Measurements from ENCODE around the gene SIRT2. TPM values are rescaled to one million over a fixed set of nuclear protein-coding genes. Genes with fewer than 3 reads are reported as not detected.
A peak's percentile ranks its signal among the peaks of the same experiment; 100 is the strongest.

Gene SIRT2
- total and polyA plus RNA-seq, 2 of the 13 experiments (the other 11 are each of a cell fraction or from before 2014, with no cell fraction given): 22.3 to 26.1 TPM

- TF ChIP-seq, protein P1, sequence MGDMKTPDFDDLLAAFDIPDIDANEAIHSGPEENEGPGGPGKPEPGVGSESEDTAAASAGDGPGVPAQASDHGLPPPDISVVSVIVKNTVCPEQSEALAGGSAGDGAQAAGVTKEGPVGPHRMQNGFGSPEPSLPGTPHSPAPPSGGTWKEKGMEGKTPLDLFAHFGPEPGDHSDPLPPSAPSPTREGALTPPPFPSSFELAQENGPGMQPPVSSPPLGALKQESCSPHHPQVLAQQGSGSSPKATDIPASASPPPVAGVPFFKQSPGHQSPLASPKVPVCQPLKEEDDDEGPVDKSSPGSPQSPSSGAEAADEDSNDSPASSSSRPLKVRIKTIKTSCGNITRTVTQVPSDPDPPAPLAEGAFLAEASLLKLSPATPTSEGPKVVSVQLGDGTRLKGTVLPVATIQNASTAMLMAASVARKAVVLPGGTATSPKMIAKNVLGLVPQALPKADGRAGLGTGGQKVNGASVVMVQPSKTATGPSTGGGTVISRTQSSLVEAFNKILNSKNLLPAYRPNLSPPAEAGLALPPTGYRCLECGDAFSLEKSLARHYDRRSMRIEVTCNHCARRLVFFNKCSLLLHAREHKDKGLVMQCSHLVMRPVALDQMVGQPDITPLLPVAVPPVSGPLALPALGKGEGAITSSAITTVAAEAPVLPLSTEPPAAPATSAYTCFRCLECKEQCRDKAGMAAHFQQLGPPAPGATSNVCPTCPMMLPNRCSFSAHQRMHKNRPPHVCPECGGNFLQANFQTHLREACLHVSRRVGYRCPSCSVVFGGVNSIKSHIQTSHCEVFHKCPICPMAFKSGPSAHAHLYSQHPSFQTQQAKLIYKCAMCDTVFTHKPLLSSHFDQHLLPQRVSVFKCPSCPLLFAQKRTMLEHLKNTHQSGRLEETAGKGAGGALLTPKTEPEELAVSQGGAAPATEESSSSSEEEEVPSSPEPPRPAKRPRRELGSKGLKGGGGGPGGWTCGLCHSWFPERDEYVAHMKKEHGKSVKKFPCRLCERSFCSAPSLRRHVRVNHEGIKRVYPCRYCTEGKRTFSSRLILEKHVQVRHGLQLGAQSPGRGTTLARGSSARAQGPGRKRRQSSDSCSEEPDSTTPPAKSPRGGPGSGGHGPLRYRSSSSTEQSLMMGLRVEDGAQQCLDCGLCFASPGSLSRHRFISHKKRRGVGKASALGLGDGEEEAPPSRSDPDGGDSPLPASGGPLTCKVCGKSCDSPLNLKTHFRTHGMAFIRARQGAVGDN (CRISPR knock-in tag; IDR thresholded peaks at IDR 0.05): no peak
- TF ChIP-seq FLYWCH1 (CRISPR knock-in tag; IDR thresholded peaks at IDR 0.05) (no peak), WIZ (CRISPR knock-in tag; IDR thresholded peaks at IDR 0.05) (no peak), BCLAF1 (IDR thresholded peaks at IDR 0.05) (no peak), GATA4 (IDR thresholded peaks at IDR 0.05; ENCODE audit: borderline replicate concordance, low read depth) (no peak), NR2F6 (IDR thresholded peaks at IDR 0.05) (0 out of 2 replicates have a peak, but pooled peaks have one; percentile 11), NR2F6 (CRISPR knock-in tag; IDR thresholded peaks at IDR 0.05) (no peak), ZNF326 (CRISPR knock-in tag; IDR thresholded peaks at IDR 0.05; ENCODE audit: borderline replicate concordance) (no peak), ATM (IDR thresholded peaks at IDR 0.05; ENCODE audit: borderline replicate concordance) (no peak), RXRB (CRISPR knock-in tag; IDR thresholded peaks at IDR 0.05; ENCODE audit: borderline replicate concordance) (no peak), MAFK (conservative IDR thresholded peaks at IDR 0.05 in 1 of 2, IDR thresholded peaks at IDR 0.05 in 1 of 2; ENCODE audit: low read length in 2 of 2) (peak; percentile 81 to 88), PBX2 (CRISPR knock-in tag; IDR thresholded peaks at IDR 0.05) (no peak), SP5 (CRISPR knock-in tag; IDR thresholded peaks at IDR 0.05; ENCODE audit: borderline replicate concordance, low read depth) (no peak), SUZ12 (IDR thresholded peaks at IDR 0.05; ENCODE audit: low read depth, low read length) (no peak), XRCC5 (optimal IDR thresholded peaks at IDR 0.05; ENCODE audit: low read length) (no peak), FOXO1 (CRISPR knock-in tag; IDR thresholded peaks at IDR 0.05) (no peak), ZNF432 (CRISPR knock-in tag; IDR thresholded peaks at IDR 0.05; ENCODE audit: borderline replicate concordance) (no peak), ZNF629 (CRISPR knock-in tag; conservative IDR thresholded peaks at IDR 0.05) (no peak)
- TF ChIP-seq, protein P2, sequence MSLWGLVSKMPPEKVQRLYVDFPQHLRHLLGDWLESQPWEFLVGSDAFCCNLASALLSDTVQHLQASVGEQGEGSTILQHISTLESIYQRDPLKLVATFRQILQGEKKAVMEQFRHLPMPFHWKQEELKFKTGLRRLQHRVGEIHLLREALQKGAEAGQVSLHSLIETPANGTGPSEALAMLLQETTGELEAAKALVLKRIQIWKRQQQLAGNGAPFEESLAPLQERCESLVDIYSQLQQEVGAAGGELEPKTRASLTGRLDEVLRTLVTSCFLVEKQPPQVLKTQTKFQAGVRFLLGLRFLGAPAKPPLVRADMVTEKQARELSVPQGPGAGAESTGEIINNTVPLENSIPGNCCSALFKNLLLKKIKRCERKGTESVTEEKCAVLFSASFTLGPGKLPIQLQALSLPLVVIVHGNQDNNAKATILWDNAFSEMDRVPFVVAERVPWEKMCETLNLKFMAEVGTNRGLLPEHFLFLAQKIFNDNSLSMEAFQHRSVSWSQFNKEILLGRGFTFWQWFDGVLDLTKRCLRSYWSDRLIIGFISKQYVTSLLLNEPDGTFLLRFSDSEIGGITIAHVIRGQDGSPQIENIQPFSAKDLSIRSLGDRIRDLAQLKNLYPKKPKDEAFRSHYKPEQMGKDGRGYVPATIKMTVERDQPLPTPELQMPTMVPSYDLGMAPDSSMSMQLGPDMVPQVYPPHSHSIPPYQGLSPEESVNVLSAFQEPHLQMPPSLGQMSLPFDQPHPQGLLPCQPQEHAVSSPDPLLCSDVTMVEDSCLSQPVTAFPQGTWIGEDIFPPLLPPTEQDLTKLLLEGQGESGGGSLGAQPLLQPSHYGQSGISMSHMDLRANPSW (CRISPR knock-in tag; IDR thresholded peaks at IDR 0.05; ENCODE audit: borderline replicate concordance): no peak
- TF ChIP-seq, protein P3, sequence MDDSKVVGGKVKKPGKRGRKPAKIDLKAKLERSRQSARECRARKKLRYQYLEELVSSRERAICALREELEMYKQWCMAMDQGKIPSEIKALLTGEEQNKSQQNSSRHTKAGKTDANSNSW (CRISPR knock-in tag; IDR thresholded peaks at IDR 0.05; ENCODE audit: borderline replicate concordance): no peak
Observed at GRCh38 chr19:38830039-38830733, 69.2 kb downstream of the SIRT2 start (continued).

Measured in HepG2 (cell line).